Progenitor cell of endocrine pancreas (in vitro differentiated cells): ENCODE measurements around the gene CELA2A. TPM values are rescaled to one million over a fixed set of nuclear protein-coding genes. Genes with fewer than 3 reads are reported as not detected.

Experiments
- DNase-seq: peaks from one replicate; pipeline ENCODE4 v3.0.0; 2021; ENCODE audit warnings: low spot score; ENCODE audit not compliant: unreplicated experiment
- H3K27ac Mint-ChIP-seq: 2 replicates; pipeline ENCODE4 v1.8.0; 2021; ENCODE audit warnings: mild to moderate bottlenecking, moderate library complexity, mixed read lengths
- H3K27me3 Mint-ChIP-seq: 2 replicates; pipeline ENCODE4 v1.8.0; 2021; ENCODE audit warnings: mixed read lengths
- H3K36me3 Mint-ChIP-seq: 2 replicates; pipeline ENCODE4 v1.8.0; 2022; ENCODE audit warnings: mixed read lengths; ENCODE audit not compliant: insufficient read depth
- H3K4me1 Mint-ChIP-seq: 2 replicates; pipeline ENCODE4 v1.8.0; 2021; ENCODE audit warnings: low read depth, mixed read lengths
- H3K4me3 Mint-ChIP-seq: 2 replicates; pipeline ENCODE4 v1.8.0; 2021; ENCODE audit warnings: low read depth, mild to moderate bottlenecking, moderate library complexity, mixed read lengths
- H3K9me3 Mint-ChIP-seq: 2 replicates; pipeline ENCODE4 v1.8.0; 2021; ENCODE audit warnings: low read depth, mixed read lengths
- total RNA-seq: library from RNA; stranded (reverse); gene quantifications from 2 replicates; pipeline ENCODE4 v1.2.1, GENCODE V29; 2021
- TF ChIP-seq, protein P1 (sequence below): fragments of 200-600 bp; sonication (generic); IDR thresholded peaks from one replicate; pipeline ENCODE4 v1.5.0; 2021; ENCODE audit warnings: antibody characterized with exemption, mild to moderate bottlenecking; ENCODE audit not compliant: unreplicated experiment

Gene CELA2A
- total RNA-seq, 1 donor from 2014 or later: not detected

DNA sequence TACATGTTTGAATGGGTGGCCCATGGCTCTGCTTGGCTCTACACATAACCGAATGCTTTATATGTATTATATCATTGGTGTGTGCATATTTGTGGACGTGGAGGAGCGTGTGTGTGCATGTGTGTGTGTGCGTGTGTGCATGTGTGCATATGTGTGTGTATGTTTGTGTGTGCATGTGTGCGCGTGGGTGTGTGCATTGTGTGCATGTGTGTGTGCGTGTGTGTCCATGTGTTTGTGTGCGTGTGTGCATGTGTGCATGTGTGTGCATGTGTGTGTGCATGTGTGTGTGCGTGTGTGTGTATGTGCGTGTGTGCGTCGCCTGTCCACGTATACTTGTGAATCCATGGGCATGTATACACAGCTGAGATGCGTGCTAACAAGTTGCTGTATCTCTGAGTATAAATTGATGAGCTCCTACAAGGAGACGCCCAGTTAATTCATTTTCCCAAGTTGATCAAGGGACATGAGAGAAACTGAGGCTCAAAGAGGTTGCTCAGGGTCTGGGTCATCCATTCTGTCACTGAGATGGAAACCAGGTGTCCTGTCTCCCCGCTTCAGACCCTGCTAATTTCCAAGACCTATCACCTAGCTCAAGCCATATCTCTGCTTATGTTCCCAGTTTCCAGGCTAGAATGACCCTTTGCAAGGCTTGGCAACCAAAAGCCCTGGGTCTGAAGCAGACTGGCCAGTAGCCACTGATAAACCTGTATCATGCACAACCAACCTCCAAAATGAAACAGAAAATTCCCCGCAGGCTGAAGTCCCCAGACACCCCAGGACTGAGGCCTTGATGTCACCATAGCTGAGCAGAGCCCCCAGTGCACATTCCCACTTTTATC, 21.1 kb upstream of the CELA2A start:
- no peak for DNase-seq
- H3K27ac Mint-ChIP-seq: no peak overlapping the region
- H3K9me3 Mint-ChIP-seq: no peaks in the 10 kb centered on the region
- H3K27me3 Mint-ChIP-seq: no peaks in the 10 kb centered on the region
- TF ChIP-seq, protein P1, sequence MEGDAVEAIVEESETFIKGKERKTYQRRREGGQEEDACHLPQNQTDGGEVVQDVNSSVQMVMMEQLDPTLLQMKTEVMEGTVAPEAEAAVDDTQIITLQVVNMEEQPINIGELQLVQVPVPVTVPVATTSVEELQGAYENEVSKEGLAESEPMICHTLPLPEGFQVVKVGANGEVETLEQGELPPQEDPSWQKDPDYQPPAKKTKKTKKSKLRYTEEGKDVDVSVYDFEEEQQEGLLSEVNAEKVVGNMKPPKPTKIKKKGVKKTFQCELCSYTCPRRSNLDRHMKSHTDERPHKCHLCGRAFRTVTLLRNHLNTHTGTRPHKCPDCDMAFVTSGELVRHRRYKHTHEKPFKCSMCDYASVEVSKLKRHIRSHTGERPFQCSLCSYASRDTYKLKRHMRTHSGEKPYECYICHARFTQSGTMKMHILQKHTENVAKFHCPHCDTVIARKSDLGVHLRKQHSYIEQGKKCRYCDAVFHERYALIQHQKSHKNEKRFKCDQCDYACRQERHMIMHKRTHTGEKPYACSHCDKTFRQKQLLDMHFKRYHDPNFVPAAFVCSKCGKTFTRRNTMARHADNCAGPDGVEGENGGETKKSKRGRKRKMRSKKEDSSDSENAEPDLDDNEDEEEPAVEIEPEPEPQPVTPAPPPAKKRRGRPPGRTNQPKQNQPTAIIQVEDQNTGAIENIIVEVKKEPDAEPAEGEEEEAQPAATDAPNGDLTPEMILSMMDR: no peak
- H3K4me3 Mint-ChIP-seq: no peak overlapping the region
- no peaks in the 10 kb centered on the region for H3K36me3 Mint-ChIP-seq
- H3K4me1 Mint-ChIP-seq: peaks cover 6% of the 10 kb centered on the region

DNA sequence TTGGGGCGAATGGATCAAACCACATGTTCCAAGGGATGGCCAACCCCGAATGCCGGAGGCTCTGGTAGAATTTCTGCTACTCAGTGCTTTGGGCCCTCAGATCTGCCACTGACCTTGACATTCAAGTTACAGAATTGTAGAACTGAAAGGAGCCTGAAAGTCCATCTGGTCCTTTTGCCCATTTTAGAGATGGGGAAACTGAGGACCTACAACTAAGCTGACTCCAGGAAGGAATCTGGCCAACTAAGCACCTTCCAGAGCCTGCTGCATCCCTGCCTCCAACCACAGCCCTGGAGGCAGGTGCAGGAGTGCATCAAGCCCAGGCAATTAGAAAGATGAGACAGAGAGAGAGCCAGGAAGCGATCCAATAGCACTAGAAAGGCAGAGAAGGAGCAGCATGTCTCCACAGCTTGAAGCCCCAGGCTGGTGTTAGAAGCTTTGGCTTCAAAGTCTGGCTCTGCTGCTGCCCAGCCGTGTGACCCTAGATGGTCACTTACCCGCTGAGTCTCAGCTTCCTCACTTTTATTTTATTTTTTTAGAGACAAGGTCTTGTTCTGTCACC, 19.6 kb upstream of the CELA2A start:
- Mint-ChIP-seq H3K4me3 (no peak overlapping the region), H3K36me3 (no peaks in the 10 kb centered on the region), H3K27me3 (no peaks in the 10 kb centered on the region), H3K27ac (no peak overlapping the region), H3K4me1 (peaks cover 6% of the 10 kb centered on the region), H3K9me3 (no peaks in the 10 kb centered on the region)
- no peak for DNase-seq
- TF ChIP-seq, protein P1: no peak

DNA sequence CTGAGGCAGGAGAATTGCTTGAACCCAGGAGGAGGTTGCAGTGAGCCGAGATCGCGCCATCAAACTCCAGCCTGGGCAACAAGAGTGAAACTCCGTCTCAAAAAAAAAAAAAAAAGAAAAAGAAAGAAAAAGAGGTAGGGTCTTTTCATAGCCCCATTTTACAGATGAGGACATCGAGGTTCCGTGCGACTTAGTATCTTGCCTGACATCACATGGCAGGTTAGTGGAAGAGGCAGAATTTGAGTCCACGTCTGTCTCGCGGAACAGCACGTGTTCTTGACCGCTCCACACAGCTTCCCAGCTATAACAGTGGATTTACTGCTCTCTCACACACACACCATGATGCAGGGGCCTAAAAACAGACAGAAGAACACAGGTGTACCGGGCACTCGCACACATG, 17.2 kb upstream of the CELA2A start:
- DNase-seq: no peak
- H3K27ac Mint-ChIP-seq: no peak overlapping the region
- no peaks in the 10 kb centered on the region for H3K9me3 Mint-ChIP-seq
- H3K4me1 Mint-ChIP-seq: peaks cover 3% of the 10 kb centered on the region
- no peak overlapping the region for H3K4me3 Mint-ChIP-seq
- H3K27me3 Mint-ChIP-seq: no peaks in the 10 kb centered on the region
- TF ChIP-seq, protein P1: no peak
- no peaks in the 10 kb centered on the region for H3K36me3 Mint-ChIP-seq

DNA sequence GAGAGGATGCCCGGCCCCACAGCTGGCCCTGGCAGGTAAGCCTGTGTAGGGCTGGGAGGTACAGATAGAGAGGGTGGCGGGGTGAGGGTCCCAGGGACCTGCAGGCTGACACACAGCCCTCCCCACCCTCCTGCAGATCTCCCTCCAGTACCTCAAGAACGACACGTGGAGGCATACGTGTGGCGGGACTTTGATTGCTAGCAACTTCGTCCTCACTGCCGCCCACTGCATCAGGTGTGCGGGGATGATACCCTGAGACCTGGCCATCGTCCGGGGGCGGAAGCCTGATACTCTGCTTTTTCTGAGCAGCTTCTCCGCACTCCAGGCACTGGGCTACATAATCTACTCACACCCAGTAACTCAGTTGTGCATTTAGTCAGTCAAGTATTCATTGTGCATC, 16.2 kb upstream of the CELA2A start:
- no peak for DNase-seq
- H3K27me3 Mint-ChIP-seq: no peaks in the 10 kb centered on the region
- H3K27ac Mint-ChIP-seq: no peak overlapping the region
- H3K36me3 Mint-ChIP-seq: no peaks in the 10 kb centered on the region
- H3K9me3 Mint-ChIP-seq: no peaks in the 10 kb centered on the region
- TF ChIP-seq, protein P1: no peak
- H3K4me3 Mint-ChIP-seq: no peak overlapping the region
- peaks cover 3% of the 10 kb centered on the region for H3K4me1 Mint-ChIP-seq

DNA sequence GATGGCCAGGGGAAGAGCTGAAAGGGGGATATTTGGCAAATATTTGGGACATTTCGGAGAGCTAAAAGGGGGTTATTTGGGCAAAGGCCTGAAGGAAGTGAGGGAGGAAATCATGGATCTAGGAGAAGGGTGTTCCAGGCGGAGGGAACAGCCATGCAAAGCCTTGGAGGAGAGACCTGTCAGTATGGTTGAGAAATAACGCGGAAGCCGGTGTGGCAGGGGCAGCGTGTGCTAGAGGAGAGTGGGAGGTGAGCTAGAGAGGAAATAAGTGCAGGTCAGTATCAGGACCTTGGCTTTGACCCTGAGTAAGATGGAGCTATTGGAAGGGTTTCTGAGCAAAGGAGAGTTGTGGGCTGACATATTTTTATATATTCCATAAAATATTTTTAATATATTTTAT, 15.3 kb upstream of the CELA2A start:
- H3K9me3 Mint-ChIP-seq: no peaks in the 10 kb centered on the region
- peaks cover 3% of the 10 kb centered on the region for H3K4me1 Mint-ChIP-seq
- H3K36me3 Mint-ChIP-seq: no peaks in the 10 kb centered on the region
- TF ChIP-seq, protein P1: no peak
- no peak for DNase-seq
- peaks cover 3% of the 10 kb centered on the region for H3K27me3 Mint-ChIP-seq
- H3K4me3 Mint-ChIP-seq: no peak overlapping the region
- H3K27ac Mint-ChIP-seq: peak overlapping the region; percentile 6
